ENCODE data around the gene NOM1. TPM values are rescaled to one million over a fixed set of nuclear protein-coding genes. Genes with fewer than 3 reads are reported as not detected.

The NOM1 gene
- total RNA-seq, 1 experiment from 2014 or later = 35.4 TPM

- H3K4me2 ChIP-seq (ENCODE audit: low read length) = no peak overlapping the region
- H3K27me3 ChIP-seq (ENCODE audit: insufficient read depth, low read length) = no peaks in the 10 kb centered on the region
- H3K79me2 ChIP-seq (ENCODE audit: insufficient read depth, low read length) = no peaks in the 10 kb centered on the region
- H3K36me3 ChIP-seq (ENCODE audit: control insufficient read depth in 1 of 2, insufficient read depth in 2 of 2, low read length in 2 of 2) = no peaks in the 10 kb centered on the region
- no peaks in the 10 kb centered on the region for H3K4me1 ChIP-seq (ENCODE audit: control insufficient read depth in 1 of 2, insufficient read depth in 2 of 2, low read length in 2 of 2)
- DNase-seq (ENCODE audit: low read depth, low spot score) (no peak), ATAC-seq (no peak)
- no peak overlapping the region for H3K9ac ChIP-seq (ENCODE audit: low read length)
- intact Hi-C loops (cut with micrococcal nuclease) = no loop called here
- no peak overlapping the region for H2AFZ ChIP-seq (ENCODE audit: low read depth, low read length, poor library complexity, severe bottlenecking)
- ChIA-PET POLR2A (no interaction called here), CTCF (no interaction called here), RAD21 (ENCODE audit: low non-redundant PET in 1 of 2, low total read pairs in 2 of 2, uncharacterized antibody in 2 of 2, unreplicated experiment in 2 of 2) (no interaction called here)
- no peaks in the 10 kb centered on the region for H3K9me3 ChIP-seq (ENCODE audit: control insufficient read depth in 1 of 2, insufficient read depth in 1 of 2, low read depth in 1 of 2, low read length in 2 of 2)
- no peak overlapping the region for H3K27ac ChIP-seq (ENCODE audit: low read depth, low read length)
- TF ChIP-seq POLR2A (IDR thresholded peaks at IDR 0.05; ENCODE audit: borderline replicate concordance, extremely low read depth, insufficient read depth, insufficient read length) = no peak
- TF ChIP-seq MAX (IDR thresholded peaks at IDR 0.05) = no peak
- no peak for TF ChIP-seq EZH2 (IDR thresholded peaks at IDR 0.05)
- no peak for TF ChIP-seq EGR1 (IDR thresholded peaks at IDR 0.05; ENCODE audit: low read depth)
- TF ChIP-seq ZNF274 (IDR thresholded peaks at IDR 0.05; ENCODE audit: low read depth, low read length) = no peak
- TF ChIP-seq SIN3A (IDR thresholded peaks at IDR 0.05; ENCODE audit: low read depth) = no peak
- no peak for TF ChIP-seq TCF7L2 (IDR thresholded peaks at IDR 0.05; ENCODE audit: borderline replicate concordance, extremely low read depth, insufficient read depth, insufficient read length)
- TF ChIP-seq RAD21 (IDR thresholded peaks at IDR 0.05; ENCODE audit: low read depth) = no peak
- TF ChIP-seq CEBPB (IDR thresholded peaks at IDR 0.05; ENCODE audit: low read depth) = no peak
- TF ChIP-seq SP1 (IDR thresholded peaks at IDR 0.05; ENCODE audit: low read depth) = no peak
- TF ChIP-seq ZFX (IDR thresholded peaks at IDR 0.05) = no peak
- no peak for TF ChIP-seq ELF1 (IDR thresholded peaks at IDR 0.05; ENCODE audit: borderline replicate concordance, low read depth)
- no peak for TF ChIP-seq ZBTB33 (IDR thresholded peaks at IDR 0.05; ENCODE audit: extremely low read depth, insufficient replicate concordance, low read length)
- TF ChIP-seq REST (IDR thresholded peaks at IDR 0.05; ENCODE audit: low read depth) = no peak
- TF ChIP-seq JUND (IDR thresholded peaks at IDR 0.05) = no peak
- TF ChIP-seq, protein P1, sequence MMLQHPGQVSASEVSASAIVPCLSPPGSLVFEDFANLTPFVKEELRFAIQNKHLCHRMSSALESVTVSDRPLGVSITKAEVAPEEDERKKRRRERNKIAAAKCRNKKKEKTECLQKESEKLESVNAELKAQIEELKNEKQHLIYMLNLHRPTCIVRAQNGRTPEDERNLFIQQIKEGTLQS (IDR thresholded peaks at IDR 0.05) = no peak
- TF ChIP-seq YY1 (IDR thresholded peaks at IDR 0.05; ENCODE audit: extremely low read depth, insufficient replicate concordance, low read depth, low read length) = no peak
- TF ChIP-seq FOSL1 (IDR thresholded peaks at IDR 0.05; ENCODE audit: low read depth) = no peak
- no peak for TF ChIP-seq CBX3 (IDR thresholded peaks at IDR 0.05; ENCODE audit: low read depth)
- H3K4me3 ChIP-seq (replicated peaks in 1 of 2; ENCODE audit: low read depth in 1 of 2, low read length in 2 of 2) = no peak overlapping the region
- no peaks in the 10 kb centered on the region for H3K9me2 ChIP-seq (ENCODE audit: insufficient read depth)
- no TSS peak for BruUV-seq (replicated peaks)
- H4K20me1 ChIP-seq (ENCODE audit: insufficient read depth) = no peaks in the 10 kb centered on the region
Observed at GRCh38 chr7:156918635-156919034, 30.9 kb upstream of the NOM1 start.

All from HCT116 (cell line).